ENCODE measurements around the gene PPIH.
"Not testable (repeated sequence)": the region's sequence is repeated elsewhere in the genome, so short reads cannot be mapped to it uniquely, and the experiment has no call there.

PPIH gene

DNA sequence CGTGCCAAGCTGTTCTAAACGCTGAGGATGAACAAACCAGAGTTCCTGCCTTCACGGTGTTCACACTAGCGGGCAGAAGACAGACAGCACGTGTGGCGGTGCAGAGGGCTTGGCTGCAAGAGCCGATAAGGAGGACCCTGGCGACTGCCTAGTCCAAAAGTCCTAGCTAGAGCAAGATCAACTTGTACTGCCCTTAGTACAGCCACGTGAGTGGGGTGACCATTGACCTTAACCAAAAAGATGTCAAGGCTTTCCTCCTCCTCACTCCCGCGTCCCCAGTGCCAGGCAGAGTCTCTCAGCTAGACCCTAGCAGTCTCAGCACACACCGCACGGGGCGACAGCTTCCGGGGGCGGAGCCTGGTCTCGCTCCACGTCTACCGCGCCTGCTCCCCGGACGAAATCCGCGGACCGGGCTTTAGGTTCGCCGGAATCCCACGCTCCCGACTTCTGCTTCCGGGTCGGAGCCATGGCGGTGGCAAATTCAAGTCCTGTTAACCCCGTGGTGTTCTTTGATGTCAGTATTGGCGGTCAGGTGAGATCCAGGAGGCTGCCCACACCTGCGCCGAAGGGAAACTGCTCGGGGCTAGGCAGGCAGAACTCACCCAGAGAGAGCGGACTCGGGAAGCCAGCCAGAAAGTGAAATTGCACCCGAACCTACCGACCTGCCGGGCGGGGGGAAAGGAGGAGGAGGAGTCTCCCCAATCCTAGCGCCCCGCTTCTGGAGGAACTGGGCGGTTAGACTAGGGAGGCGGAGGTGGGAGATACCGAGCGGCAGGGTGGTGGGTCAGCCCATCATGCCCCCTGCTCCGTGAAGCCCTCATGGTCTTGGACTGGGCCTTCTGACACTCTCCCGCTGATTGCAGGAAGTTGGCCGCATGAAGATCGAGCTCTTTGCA is at the start of gene PPIH:
PPIH (plus strand) TSS at position 443 of the 896 bp plus-strand sequence; CDS start at position 467, 24 bp downstream.
- DNase-seq (ENCODE audit: low read depth): peak; percentile 94

- no peak for DNase-seq (ENCODE audit: low read depth)
Measured at GRCh38 chr1:42613803-42614131, 44.5 kb upstream of the PPIH start.

- DNase-seq (ENCODE audit: low read depth): no peak
Measured at GRCh38 chr1:42618866-42619265, 39.4 kb upstream of the PPIH start.

GRCh38 chr1:42620307-42620706 is 37.9 kb upstream of the PPIH start:
- DNase-seq (ENCODE audit: low read depth): no peak

DNA sequence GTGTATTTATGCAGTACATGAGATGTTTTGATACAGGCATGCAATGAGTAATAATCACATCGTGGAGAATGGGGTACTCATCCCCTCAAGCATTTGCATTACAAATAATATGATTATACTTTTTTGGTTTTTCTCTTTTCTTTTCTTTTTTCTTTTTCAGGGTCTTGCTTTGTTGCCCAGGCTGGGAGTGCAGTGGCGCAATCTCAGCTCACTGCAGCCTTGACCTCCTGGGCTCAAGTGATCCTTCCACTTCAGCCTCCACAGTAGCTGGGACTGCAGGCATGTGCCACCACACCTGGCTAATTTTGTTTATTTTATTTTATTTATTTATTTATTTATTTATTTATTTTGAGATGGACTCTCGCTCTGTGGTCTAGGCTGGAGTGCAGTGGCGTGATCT is 37.0 kb upstream of the PPIH start:
- DNase-seq (ENCODE audit: low read depth): not testable (repeated sequence)

GRCh38 chr1:42627205-42627604 is 31.0 kb upstream of the PPIH start:
- not testable (repeated sequence) for DNase-seq (ENCODE audit: low read depth)

DNA sequence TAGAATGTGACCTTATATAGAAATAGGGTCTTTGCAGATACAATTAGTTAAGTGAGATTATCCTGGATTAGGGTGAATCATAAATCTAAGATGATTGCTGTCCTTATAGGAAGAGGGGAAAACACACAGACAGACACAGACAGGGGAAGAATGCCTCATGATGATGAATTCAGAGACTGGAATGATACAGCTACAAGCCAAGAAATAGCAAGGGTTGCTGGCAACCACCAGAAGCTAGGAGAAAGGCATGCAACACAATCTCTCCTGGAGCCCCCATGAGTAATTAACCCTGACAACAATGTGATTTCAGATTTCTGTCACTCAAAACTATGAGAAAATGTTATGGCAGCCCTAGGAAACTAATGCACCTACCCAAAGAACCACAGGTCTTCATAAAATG is 19.1 kb upstream of the PPIH start:
- DNase-seq (ENCODE audit: low read depth): no peak

GRCh38 chr1:42646056-42646455 is 12.2 kb upstream of the PPIH start:
- no peak for DNase-seq (ENCODE audit: low read depth)

GRCh38 chr1:42657201-42657600 is 1.0 kb upstream of the PPIH start:
- DNase-seq (ENCODE audit: low read depth): no peak

- no peak for DNase-seq (ENCODE audit: low read depth)
Measured at GRCh38 chr1:42658877-42659337, 684 bp downstream of the PPIH start.

- DNase-seq (ENCODE audit: low read depth): no peak
Measured at GRCh38 chr1:42660907-42661500, 2.8 kb downstream of the PPIH start.

DNA sequence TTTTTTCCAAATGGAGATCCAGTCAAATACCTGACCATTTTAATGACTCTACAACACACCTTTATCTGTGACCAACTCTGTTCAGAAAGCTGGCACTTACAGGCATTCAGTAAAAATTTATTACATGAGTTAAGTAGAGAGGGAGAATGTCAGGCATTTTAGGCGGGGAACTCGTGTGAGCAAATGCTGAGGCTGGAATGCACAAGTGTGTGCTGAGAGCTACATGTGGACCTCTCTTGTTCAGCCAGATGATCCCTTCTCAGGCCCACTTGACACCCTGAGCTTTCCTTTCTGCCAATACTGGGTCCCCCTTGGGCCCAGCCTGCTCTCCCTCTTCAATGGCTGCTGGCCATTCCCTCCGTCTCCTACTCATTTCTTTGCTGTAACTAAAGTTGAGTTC is 11.7 kb downstream of the PPIH start:
- DNase-seq (ENCODE audit: low read depth): no peak

GRCh38 chr1:42670425-42670824 is 12.2 kb downstream of the PPIH start:
- DNase-seq (ENCODE audit: low read depth): no peak

DNA sequence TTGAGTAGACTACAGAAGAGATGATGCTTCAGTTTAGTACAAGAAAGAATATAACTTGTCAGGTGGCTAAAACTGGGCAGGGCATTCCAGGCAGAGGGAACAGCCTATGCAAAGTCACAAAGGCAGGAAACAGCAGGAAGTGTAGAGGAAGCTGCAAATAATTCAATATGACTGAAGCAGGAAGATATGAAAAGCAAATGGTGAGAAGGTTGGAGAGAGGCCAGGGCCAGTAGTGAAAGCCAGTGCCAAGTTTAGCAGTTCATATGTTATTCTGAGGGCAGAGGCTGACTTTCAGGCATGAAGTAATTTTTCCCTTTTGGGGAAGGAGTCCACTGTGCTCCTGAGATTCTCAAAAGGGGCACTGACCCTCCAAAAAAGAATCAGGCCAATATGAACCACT is 16.0 kb downstream of the PPIH start:
- DNase-seq (ENCODE audit: low read depth): no peak

GRCh38 chr1:42674682-42675081 is 16.5 kb downstream of the PPIH start:
- DNase-seq (ENCODE audit: low read depth): no peak

DNA sequence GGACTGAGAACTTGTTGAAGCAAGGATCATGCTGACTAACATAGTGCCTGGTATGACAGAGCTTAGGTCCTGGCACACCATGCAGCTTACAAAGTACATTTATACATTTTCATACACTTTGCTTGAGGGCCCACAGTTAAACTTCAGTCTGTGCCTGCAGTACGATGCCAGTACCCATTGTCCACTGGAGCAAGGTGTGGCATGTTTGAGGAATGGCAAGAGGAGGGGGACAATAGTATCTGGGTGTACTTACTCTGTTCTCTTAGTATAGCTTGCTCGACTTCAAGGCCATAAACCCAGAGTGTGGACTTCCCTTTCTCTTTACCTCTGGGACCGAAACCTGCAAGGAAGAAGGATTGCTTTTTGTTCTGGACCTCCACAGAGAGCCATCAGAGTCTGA is 17.2 kb downstream of the PPIH start:
- no peak for DNase-seq (ENCODE audit: low read depth)

DNA sequence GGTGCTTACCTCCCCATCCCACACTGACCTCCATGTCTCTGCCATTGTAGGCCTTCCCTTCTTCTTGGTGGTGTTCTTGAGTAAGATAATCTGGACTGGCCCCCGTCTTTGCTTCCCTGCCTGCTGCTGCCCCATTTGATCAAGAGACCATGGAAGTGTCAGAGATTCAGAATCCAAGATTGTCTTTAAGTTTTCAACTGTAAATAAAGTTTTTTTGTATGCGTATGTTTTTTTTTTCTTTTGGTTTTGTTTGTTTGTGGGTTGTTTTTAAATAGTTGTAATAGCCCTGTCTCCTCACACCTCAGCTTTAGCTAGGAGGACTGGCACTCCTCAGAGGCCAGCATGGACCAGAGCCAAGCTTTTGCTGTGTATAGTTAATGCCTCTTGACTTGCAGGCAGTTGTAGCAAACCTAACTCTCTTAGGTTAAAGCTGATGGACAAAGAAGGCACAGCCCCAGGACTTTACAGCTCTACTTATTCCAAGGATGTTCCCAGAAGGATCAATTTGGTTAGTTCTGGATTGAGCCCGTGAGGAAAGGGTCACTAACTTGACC is 18.4 kb downstream of the PPIH start:
- no peak for DNase-seq (ENCODE audit: low read depth)

DNA sequence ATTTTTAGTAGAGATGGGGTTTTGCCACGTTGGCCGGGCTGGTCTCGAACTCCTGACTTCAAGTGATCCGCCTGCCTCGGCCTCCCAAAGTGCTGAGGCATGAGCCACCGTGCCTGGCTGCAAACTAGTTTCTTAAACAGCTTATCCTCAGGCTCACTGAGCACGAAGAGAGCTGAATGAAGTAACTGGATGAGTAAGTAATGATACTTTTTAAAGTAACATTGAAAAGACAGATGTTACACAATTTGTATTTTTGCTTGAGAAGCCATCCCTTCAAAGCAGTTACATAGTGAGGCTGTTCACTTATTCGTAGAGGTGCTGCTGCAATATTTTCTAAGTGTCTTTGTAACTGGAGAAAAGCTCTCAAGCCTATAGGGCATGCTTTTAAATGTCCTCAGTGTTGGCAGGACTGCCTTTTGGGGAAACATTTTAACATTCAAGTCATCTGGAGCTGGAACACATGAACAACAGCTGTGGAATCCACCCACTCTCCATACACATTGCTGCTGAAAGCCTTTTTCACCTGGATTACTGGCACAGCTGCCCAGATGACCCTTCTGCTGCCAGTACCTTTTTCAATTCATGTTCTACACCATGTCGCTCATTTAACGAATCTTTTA is 21.3 kb downstream of the PPIH start:
- DNase-seq (ENCODE audit: low read depth): no peak

DNA sequence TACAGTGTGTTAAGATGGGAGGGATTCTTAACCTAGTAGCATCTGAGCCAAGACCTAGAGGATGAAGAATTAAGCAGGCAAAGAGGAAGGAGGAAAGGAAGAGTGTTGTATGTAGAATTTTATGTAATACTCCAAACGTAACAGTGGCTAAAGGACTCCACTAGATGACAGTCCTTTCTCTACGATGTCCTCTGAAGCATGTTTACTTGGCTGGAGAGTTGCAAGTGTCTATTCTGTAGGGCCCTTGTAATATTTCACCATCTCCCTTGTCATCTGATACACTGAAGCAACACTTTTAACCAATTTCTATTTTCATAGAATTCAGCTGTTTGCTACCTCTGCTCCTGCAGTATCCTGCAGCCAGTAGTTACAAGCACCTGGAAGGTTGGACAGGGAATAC is 21.8 kb downstream of the PPIH start:
- no peak for DNase-seq (ENCODE audit: low read depth)

DNA sequence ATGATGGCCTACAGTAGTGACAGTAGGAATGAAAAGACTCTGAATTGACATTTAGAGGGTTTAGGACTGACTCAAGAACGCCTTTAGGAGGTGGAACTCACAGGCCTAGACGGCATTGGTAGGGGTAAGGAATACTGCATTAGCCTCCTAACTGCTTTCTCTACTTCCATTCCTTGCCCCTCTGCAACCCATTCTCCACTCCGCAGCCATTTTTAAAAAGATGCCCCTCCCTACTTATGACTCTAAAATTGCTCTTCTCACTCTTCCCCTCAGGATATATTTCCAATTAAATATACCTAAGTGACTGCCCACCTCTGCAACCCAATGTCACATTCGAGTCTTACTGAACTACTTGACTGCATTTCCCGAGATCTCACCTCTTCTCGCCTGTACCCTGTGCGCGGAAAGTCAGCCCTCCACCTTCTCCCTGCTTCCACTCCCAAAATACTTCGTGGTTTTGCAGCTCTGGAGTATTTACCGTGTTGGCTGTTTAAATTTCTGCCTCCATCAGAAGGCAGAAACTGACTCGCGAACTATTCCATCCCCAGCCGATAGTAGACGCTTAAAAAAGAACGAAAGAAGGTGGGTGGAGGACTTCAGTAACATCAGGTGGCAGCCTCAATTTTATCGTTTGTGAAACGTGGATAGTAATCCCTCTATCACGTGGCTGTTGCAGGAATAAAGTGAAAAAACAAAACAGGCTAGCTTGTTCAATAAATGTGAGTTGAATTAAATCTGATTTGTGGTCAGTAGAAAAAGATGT is 22.9 kb downstream of the PPIH start:
- no peak for DNase-seq (ENCODE audit: low read depth)

DNA sequence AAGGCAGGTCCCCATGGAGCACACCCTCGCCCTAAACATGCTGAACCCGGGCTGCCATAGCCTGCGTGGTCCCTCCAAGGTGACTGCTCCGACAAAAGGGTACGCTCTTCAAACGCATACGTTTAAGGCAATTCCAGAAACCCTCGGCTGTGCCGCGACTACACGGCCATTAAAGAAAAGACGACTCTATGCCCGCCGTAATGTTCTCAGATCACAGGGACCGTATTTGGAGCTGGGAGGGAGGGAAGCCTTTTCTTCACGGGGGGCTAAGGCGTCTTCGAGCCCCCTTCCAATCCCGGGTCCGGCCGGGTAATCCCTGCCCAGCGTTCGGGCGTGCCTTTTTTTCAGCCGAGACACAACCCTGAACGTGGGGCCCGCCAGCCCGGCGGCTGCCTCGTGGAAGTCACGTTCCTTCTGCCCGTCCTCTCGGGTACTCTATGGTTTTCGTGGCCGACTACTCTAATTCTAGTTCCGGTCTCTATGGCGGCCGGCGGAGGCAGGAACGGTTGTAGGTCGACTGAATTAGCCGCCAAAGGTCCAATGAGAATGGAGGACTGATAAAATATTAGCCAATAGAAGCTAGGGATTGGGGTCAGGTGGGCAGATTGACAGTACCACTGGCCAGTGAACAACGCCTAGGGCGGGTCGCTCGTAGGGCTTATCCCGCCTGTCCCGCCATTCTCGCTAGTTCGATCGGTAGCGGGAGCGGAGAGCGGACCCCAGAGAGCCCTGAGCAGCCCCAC is 23.7 kb downstream of the PPIH start, which contains the start of gene YBX1:
YBX1 (plus strand) TSS at position 678 of the 743 bp plus-strand sequence. CDS start 148 bp downstream, outside the sequence.
- peak; percentile 92 for DNase-seq (ENCODE audit: low read depth)

GRCh38 chr1:42682484-42682738 is 24.2 kb downstream of the PPIH start:
- not testable (repeated sequence) for DNase-seq (ENCODE audit: low read depth)

All from activated T-cell treated with anti-CD3 and anti-CD28 coated beads for 24 hours (primary cell).